Measurements from ENCODE around the gene TSPO2.
A peak's percentile ranks its signal among the peaks of the same experiment; 100 is the strongest.

TSPO2 gene

GRCh38 chr6:41053041-41053440, 10.8 kb downstream of the TSPO2 start, which contains the start of gene APOBEC2:
Gene APOBEC2, plus strand, starts transcription at chr6:41053202. Its CDS starts 146 bp downstream, at chr6:41053348.
- no peak for DNase-seq

- no peak for DNase-seq
Observed at GRCh38 chr6:41054511-41054910, 12.2 kb downstream of the TSPO2 start.

- DNase-seq, result no peak
Observed at GRCh38 chr6:41055149-41055548, 12.9 kb downstream of the TSPO2 start.

- no peak for DNase-seq
Observed at GRCh38 chr6:41056768-41057490, 14.7 kb downstream of the TSPO2 start.

GRCh38 chr6:41058783-41059181, 16.5 kb downstream of the TSPO2 start:
- DNase-seq, result no peak

GRCh38 chr6:41059556-41059955, 17.3 kb downstream of the TSPO2 start:
- DNase-seq, result no peak

GRCh38 chr6:41061196-41061726, 19.0 kb downstream of the TSPO2 start:
- no peak for DNase-seq

- DNase-seq, result no peak
Observed at GRCh38 chr6:41062056-41062455, 19.8 kb downstream of the TSPO2 start.

- DNase-seq, result no peak
Observed at GRCh38 chr6:41063884-41064285, 21.6 kb downstream of the TSPO2 start.

- no peak for DNase-seq
Observed at GRCh38 chr6:41064841-41065240, 22.6 kb downstream of the TSPO2 start.

GRCh38 chr6:41065550-41066026, 23.3 kb downstream of the TSPO2 start:
- DNase-seq, result no peak

- peak; percentile 73 for DNase-seq
Observed at GRCh38 chr6:41066867-41067304, 24.6 kb downstream of the TSPO2 start.

GRCh38 chr6:41071501-41071922, 29.2 kb downstream of the TSPO2 start:
- no peak for DNase-seq

GRCh38 chr6:41071923-41072835, 29.9 kb downstream of the TSPO2 start, which contains the start of gene OARD1:
Gene OARD1, minus strand, starts transcription at chr6:41072356. Its CDS starts 722 bp downstream, at chr6:41071634.
- DNase-seq, result peak; percentile 99

GRCh38 chr6:41072836-41073202, 30.6 kb downstream of the TSPO2 start, which contains the start of gene NFYA:
Gene NFYA, plus strand, starts transcription at chr6:41072974. Its CDS starts 6,116 bp downstream, at chr6:41079090.
- DNase-seq, result peak; percentile 100

- DNase-seq, result peak; percentile 86
Observed at GRCh38 chr6:41073203-41073967, 31.1 kb downstream of the TSPO2 start.

- DNase-seq, result no peak
Observed at GRCh38 chr6:41073968-41074691, 31.9 kb downstream of the TSPO2 start.

- DNase-seq, result no peak
Observed at GRCh38 chr6:41074692-41075436, 32.6 kb downstream of the TSPO2 start.

GRCh38 chr6:41075651-41076626, 33.7 kb downstream of the TSPO2 start:
- no peak for DNase-seq

GRCh38 chr6:41077536-41077935, 35.3 kb downstream of the TSPO2 start:
- no peak for DNase-seq
